Measurements from ENCODE around the gene NAB1.
A peak's percentile ranks its signal among the peaks of the same experiment; 100 is the strongest.

Gene NAB1

GRCh38 chr2:190637903-190638618 is 10.8 kb upstream of the NAB1 start:
- no peak for DNase-seq

- DNase-seq = no peak
Observed at GRCh38 chr2:190640117-190640516, 8.8 kb upstream of the NAB1 start.

- no peak for DNase-seq
Observed at GRCh38 chr2:190641469-190641868, 7.4 kb upstream of the NAB1 start.

GRCh38 chr2:190646780-190647522 is 1.9 kb upstream of the NAB1 start:
- no peak for DNase-seq

GRCh38 chr2:190648289-190649034 is 421 bp upstream of the NAB1 start:
- peak; percentile 59 for DNase-seq

- DNase-seq = peak; percentile 56
Observed at GRCh38 chr2:190649798-190650390, 1.0 kb downstream of the NAB1 start.

GRCh38 chr2:190651413-190651812 is 2.5 kb downstream of the NAB1 start:
- no peak for DNase-seq

- DNase-seq = no peak
Observed at GRCh38 chr2:190653231-190653630, 4.3 kb downstream of the NAB1 start.

GRCh38 chr2:190653931-190654330 is 5.0 kb downstream of the NAB1 start:
- no peak for DNase-seq

- DNase-seq = peak; percentile 32
Observed at GRCh38 chr2:190655113-190655512, 6.2 kb downstream of the NAB1 start.

- no peak for DNase-seq
Observed at GRCh38 chr2:190655570-190655969, 6.7 kb downstream of the NAB1 start.

GRCh38 chr2:190656301-190656700 is 7.4 kb downstream of the NAB1 start:
- DNase-seq = no peak

GRCh38 chr2:190657474-190658255 is 8.8 kb downstream of the NAB1 start:
- no peak for DNase-seq

- DNase-seq = no peak
Observed at GRCh38 chr2:190659553-190659952, 10.7 kb downstream of the NAB1 start.

- DNase-seq = no peak
Observed at GRCh38 chr2:190662754-190663153, 13.9 kb downstream of the NAB1 start.

GRCh38 chr2:190663348-190663747 is 14.5 kb downstream of the NAB1 start:
- no peak for DNase-seq

GRCh38 chr2:190663839-190664238 is 15.0 kb downstream of the NAB1 start:
- no peak for DNase-seq

GRCh38 chr2:190664240-190664639 is 15.4 kb downstream of the NAB1 start:
- DNase-seq = no peak

- no peak for DNase-seq
Observed at GRCh38 chr2:190666895-190667294, 18.0 kb downstream of the NAB1 start.

GRCh38 chr2:190668892-190669291 is 20.0 kb downstream of the NAB1 start:
- DNase-seq = no peak

- no peak for DNase-seq
Observed at GRCh38 chr2:190670182-190670946, 21.5 kb downstream of the NAB1 start.

All from NCI-H510A treated with DMSO at 0.1 percent for 48 hours (cell line).